HG02884 (cell line): ENCODE measurements around the gene RASA4B.
"Not testable (repeated sequence)": the region's sequence is repeated elsewhere in the genome, so short reads cannot be mapped to it uniquely, and the experiment has no call there.

Experiments used
- ATAC-seq: cut with Tn5 transposase; IDR thresholded peaks from one replicate; pipeline ENCODE4 v1.9.1; 2021; ENCODE audit warnings: mild to moderate bottlenecking, moderate library complexity; ENCODE audit not compliant: unreplicated experiment

RASA4B gene

GRCh38 chr7:102474736-102475435, 42.7 kb downstream of the RASA4B start:
- not testable (repeated sequence) for ATAC-seq

- not testable (repeated sequence) for ATAC-seq
These were observed 43.5 kb downstream of the RASA4B start for GRCh38 chr7:102474116-102474515.

- ATAC-seq, result no peak
These were observed 44.1 kb downstream of the RASA4B start for GRCh38 chr7:102473271-102473991.

- no peak for ATAC-seq
These were observed 45.2 kb downstream of the RASA4B start for GRCh38 chr7:102472126-102473041.

- ATAC-seq, result no peak
These were observed 45.8 kb downstream of the RASA4B start for GRCh38 chr7:102471791-102472125.

GRCh38 chr7:102469972-102470825, 47.4 kb downstream of the RASA4B start:
- no peak for ATAC-seq

- ATAC-seq, result no peak
These were observed 48.1 kb downstream of the RASA4B start for GRCh38 chr7:102469351-102469971.

GRCh38 chr7:102468478-102469350, 48.9 kb downstream of the RASA4B start:
- no peak for ATAC-seq

GRCh38 chr7:102467581-102468477, 49.7 kb downstream of the RASA4B start:
- no peak for ATAC-seq

GRCh38 chr7:102466097-102466496, 51.5 kb downstream of the RASA4B start:
- ATAC-seq, result no peak

GRCh38 chr7:102464577-102465280, 52.8 kb downstream of the RASA4B start, which contains the start of the genes ALKBH4 and LRWD1:
Gene ALKBH4 (minus strand): TSS chr7:102464863. CDS start chr7:102464836, 27 bp downstream.
Gene LRWD1 (plus strand): TSS chr7:102464984. CDS start chr7:102465081, 97 bp downstream.
- ATAC-seq, result peak; percentile 91

- no peak for ATAC-seq
These were observed 53.6 kb downstream of the RASA4B start for GRCh38 chr7:102463841-102464576.

GRCh38 chr7:102460467-102460866, 57.1 kb downstream of the RASA4B start:
- ATAC-seq, result no peak

GRCh38 chr7:102459221-102459844, 58.2 kb downstream of the RASA4B start:
- ATAC-seq, result no peak

- ATAC-seq, result no peak
These were observed 60.1 kb downstream of the RASA4B start for GRCh38 chr7:102457352-102457924.

GRCh38 chr7:102456327-102456726, 61.2 kb downstream of the RASA4B start:
- no peak for ATAC-seq
